SIG-M5 (cell line): ENCODE data around the gene AIFM3.

ENCODE experiments used
- DNase-seq: peaks from one replicate; lab custom pipeline; 2025; lab: John Stamatoyannopoulos, UW

Gene AIFM3

GRCh38 chr22:20991252-20992055, 24.4 kb downstream of the AIFM3 start:
- DNase-seq = no peak

DNA sequence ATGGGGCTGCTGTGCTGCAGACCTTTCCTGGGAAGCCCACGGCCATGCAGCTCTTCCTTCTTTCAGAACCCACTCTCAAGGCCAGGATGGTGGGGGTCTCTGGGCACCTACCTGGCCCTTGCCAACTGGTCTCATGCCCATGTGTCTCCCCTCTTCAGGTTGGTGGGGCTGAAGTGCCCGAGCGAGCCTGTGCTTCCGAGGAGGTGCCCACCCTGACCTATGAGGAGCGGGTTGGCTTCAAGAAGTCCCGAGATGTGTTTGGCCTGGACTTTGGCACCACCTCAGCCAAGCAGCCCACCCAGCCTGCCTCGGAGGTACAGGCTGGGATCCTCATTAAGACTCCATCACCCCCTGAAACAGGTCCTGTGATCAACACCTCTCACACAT, 25.0 kb downstream of the AIFM3 start:
- DNase-seq = no peak

- DNase-seq = no peak
Observed at GRCh38 chr22:20992456-20993303, 25.6 kb downstream of the AIFM3 start.

DNA sequence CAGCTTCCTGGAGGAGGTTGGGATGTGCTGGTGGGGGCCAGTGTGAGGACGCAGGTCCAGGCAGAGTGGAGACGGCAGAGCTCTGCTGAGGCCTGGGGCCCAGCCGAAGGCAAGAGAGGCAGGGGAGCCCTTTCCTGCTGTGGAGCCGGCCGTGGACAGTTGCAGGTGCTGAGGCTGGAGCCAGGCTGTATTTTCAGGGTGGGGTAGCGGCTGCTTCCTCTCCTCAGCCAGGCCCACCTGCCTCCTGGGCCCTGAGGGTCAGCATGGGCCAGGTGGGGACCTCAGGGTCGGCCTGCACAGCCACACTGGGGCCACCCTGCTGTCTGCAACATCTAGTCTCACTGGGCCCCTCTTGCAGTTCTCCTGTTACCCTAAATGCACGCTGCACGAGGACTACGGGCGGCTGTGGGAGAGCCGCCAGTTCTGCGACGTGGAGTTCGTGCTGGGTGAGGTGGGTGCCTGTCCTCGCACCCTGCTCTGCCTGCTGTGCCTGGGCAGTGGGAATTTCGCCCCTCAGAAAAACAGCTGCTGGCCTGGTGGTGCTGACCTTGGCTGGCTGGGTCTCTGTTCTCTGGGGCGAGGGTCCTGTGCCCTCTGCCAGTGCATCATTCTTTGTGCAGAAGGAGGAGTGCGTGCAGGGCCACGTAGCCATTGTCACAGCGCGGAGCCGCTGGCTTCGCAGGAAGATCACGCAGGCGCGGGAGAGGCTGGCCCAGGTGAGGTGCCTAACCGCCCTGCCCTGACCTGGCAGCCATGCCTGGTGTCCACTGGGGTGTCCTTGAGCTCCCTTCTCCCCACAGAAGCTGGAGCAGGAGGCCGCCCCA, 26.5 kb downstream of the AIFM3 start:
- no peak for DNase-seq

- DNase-seq = no peak
Observed at GRCh38 chr22:20994128-20994901, 27.3 kb downstream of the AIFM3 start.

DNA sequence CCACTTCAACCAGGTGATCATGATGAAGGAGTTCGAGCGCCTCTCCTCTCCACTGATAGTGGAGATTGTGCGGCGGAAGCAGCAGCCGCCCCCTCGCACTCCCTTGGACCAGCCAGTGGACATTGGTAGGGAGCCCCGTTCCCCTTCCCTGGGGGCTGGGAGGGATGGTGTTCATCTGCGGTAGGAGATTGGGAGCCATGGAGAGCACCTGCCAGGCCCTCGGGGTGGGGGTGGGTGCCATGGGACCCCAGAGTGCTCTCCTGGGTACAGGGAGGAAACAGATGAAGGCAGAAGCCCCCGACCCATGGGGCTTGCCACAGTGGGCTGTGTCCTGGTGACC, 27.8 kb downstream of the AIFM3 start:
- DNase-seq = no peak

GRCh38 chr22:20995329-20996030, 28.4 kb downstream of the AIFM3 start:
- no peak for DNase-seq

DNA sequence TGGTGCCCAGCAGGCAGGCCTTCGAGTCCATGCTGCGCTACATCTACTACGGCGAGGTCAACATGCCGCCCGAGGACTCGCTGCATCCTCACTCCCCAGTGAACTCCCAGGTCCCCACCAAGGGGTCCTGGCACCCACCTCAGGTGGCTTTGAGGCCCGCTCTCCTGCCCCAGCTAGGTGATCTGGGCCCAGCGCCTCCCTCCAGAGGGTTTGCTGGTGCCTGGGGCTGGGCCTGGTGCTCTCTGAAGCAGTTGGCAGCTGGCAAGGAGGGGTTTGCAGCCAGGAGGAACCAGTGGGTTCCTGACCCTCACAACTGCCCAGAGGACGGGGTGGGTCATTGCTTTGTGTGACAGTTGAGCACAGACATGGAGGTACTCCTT, 29.0 kb downstream of the AIFM3 start:
- DNase-seq = no peak

- DNase-seq = no peak
Observed at GRCh38 chr22:20996598-20997535, 29.8 kb downstream of the AIFM3 start.

GRCh38 chr22:20997536-20998257, 30.6 kb downstream of the AIFM3 start:
- no peak for DNase-seq

- no peak for DNase-seq
Observed at GRCh38 chr22:20998411-20999336, 31.6 kb downstream of the AIFM3 start.

GRCh38 chr22:20999350-21000206, 32.5 kb downstream of the AIFM3 start:
- DNase-seq = no peak

DNA sequence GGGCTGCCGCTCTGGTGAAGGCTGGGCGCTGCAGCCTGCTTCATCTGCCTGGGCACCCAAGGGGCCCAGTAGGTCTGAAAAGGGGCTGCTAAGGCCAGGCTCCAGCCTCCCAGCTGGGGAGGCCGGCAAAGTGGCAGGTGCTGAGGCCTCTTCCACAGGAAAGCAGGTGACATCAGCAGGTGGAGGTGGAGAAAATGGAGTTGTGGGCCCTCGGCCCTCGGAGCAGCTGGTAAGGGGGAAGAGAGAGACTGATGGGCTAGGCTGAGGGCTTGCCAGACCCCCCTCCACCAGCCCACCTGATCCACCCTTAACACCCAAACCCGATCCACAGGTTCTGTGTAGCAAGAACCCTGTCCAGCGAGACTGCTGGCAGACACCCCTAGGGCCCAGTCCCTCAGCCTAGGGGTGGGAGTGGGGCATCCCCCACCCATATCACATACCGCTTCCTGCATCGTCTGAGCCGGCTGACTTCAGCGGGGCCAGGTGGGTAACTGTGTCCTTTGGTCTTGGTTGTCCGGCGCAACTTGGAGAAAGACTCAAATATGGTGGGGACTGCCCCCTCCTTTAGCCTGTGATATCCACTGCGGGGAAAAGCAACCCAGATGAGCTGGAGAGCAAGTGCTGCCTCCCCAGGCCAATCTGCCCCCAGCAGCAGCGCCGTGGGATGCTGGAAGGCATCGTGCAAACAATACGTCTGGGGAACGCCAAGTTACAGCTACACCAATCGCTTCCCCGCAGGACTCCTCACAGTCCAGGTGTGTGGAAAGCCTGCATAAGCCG, 33.3 kb downstream of the AIFM3 start:
- DNase-seq = no peak

DNA sequence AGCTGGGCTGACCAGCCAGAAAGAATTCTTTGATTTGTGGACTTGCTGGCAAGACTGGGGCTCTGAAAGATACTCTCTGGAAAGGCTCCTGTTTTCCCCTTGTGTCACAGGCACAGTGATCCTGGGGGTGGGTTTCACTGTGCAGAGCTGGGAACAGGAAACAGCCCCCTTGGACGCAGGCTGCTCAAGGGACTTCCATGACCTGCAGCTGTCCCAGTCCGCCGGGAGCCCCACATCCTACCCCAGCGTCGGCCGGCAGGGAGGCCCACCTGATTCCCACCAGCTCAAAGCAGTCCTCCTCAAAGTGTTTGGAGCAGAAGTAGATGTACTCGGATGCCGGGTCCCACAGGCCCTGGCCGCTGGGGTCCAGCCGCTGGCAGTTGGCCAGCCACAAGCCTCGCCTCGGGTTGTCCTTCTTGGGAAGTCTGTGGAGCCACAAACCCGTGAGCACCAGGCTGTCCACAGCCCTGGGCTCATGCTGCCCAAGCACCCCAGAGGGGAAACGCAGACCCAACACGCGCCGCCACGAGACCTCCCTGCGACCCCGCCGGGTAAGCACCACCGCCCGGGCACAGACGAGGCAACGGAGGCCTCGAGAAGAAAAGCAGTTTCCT, 34.0 kb downstream of the AIFM3 start:
- no peak for DNase-seq

GRCh38 chr22:21001601-21002325, 34.7 kb downstream of the AIFM3 start, which contains the start of gene THAP7:
THAP7 (minus strand) TSS chr22:21002118; CDS start chr22:21001911, 207 bp downstream.
- peak; percentile 41 for DNase-seq
